ENCODE results near the gene PPP6R2.

The PPP6R2 gene

GRCh38 chr22:50303515-50303847 lies 39.6 kb upstream of the PPP6R2 start:
- DNase-seq (ENCODE audit: low spot score): no peak
- no peak for TF ChIP-seq CTCF (IDR thresholded peaks at IDR 0.05; ENCODE audit: extremely low read depth, missing control alignments)

- no peak for TF ChIP-seq CTCF (IDR thresholded peaks at IDR 0.05; ENCODE audit: extremely low read depth, missing control alignments)
- peak; percentile 73 for DNase-seq (ENCODE audit: low spot score)
Observed at GRCh38 chr22:50303848-50304527, 39.1 kb upstream of the PPP6R2 start.

- DNase-seq (ENCODE audit: low spot score): no peak
- TF ChIP-seq CTCF (IDR thresholded peaks at IDR 0.05; ENCODE audit: extremely low read depth, missing control alignments): no peak
Observed at GRCh38 chr22:50304528-50305392, 38.4 kb upstream of the PPP6R2 start.

- TF ChIP-seq CTCF (IDR thresholded peaks at IDR 0.05; ENCODE audit: extremely low read depth, missing control alignments): no peak
- no peak for DNase-seq (ENCODE audit: low spot score)
Observed at GRCh38 chr22:50305393-50305922, 37.7 kb upstream of the PPP6R2 start.

- peak; percentile 80 for DNase-seq (ENCODE audit: low spot score)
- TF ChIP-seq CTCF (IDR thresholded peaks at IDR 0.05; ENCODE audit: extremely low read depth, missing control alignments): no peak
Observed at GRCh38 chr22:50305923-50306566, 37.1 kb upstream of the PPP6R2 start.

GRCh38 chr22:50306753-50307749 lies 36.1 kb upstream of the PPP6R2 start, which contains the start of gene PLXNB2:
PLXNB2 (minus strand) TSS chr22:50307646; CDS start chr22:50290584, 17,062 bp downstream.
- TF ChIP-seq CTCF (IDR thresholded peaks at IDR 0.05; ENCODE audit: extremely low read depth, missing control alignments): no peak
- peak; percentile 95 for DNase-seq (ENCODE audit: low spot score)
